ENCODE results near the gene PTPRN2. TPM values are rescaled to one million over a fixed set of nuclear protein-coding genes. Genes with fewer than 3 reads are reported as not detected.

Gene PTPRN2
- total and polyA plus RNA-seq, 2 donors from 2014 or later, result 4.8 to 6.2 TPM

DNA sequence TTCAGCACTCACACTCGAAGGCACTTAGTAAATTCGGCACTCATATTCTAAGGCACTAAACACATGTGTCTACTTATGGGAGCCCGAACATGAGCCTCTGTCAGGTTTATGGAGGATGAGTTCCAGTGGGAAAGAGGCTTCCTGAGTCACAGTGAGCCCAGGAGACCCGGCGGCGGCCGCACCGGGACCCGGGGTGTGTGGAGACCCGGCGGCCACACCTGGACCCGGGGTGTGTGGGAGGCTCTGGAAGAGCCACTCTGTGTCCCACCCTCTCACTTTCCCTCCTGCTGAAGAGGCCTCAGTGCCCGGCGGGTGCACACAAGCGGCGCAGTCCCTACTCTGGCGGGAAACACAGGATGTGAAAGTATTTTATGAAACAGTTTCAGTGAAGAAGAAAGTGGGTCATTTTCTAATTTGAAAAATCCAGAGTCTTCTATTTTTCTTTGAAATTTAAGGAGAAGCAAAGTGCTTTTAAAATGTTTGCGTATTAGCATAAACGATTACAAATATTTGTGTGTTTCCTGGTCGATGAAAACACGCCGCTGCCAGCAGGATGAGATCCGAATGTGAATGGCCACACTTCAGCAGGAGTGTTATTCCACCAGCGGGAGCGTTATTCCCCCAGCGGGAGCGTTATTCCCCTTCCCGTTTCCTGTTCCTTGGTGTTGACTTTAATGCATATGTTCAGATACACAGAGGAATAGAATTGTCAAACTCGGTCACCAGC is 625.7 kb downstream of the PTPRN2 start:
- Histone ChIP-seq H3K9ac (ENCODE audit: low read length in 3 of 3) (no peak overlapping the region), H3K4me1 (ENCODE audit: control insufficient read depth in 2 of 3, insufficient read depth in 2 of 3, low read depth in 1 of 3, low read length in 3 of 3) (no peaks in the 10 kb centered on the region), H3K27me3 (ENCODE audit: control insufficient read depth, insufficient read depth, low read length) (no peaks in the 10 kb centered on the region), H3K36me3 (ENCODE audit: control insufficient read depth in 2 of 3, insufficient read depth in 3 of 3, low read length in 3 of 3) (no peaks in the 10 kb centered on the region), H3K4me3 (ENCODE audit: low read length in 3 of 3) (no peak overlapping the region), H3K9me3 (ENCODE audit: control insufficient read depth in 2 of 3, insufficient read depth in 1 of 3, low read length in 3 of 3) (peaks cover 0 to 3% (median 2%) of the 10 kb centered on the region in 3 donors), H3K27ac (ENCODE audit: low read depth in 2 of 2, low read length in 2 of 2) (no peak overlapping the region)
- TF ChIP-seq, protein P1, sequence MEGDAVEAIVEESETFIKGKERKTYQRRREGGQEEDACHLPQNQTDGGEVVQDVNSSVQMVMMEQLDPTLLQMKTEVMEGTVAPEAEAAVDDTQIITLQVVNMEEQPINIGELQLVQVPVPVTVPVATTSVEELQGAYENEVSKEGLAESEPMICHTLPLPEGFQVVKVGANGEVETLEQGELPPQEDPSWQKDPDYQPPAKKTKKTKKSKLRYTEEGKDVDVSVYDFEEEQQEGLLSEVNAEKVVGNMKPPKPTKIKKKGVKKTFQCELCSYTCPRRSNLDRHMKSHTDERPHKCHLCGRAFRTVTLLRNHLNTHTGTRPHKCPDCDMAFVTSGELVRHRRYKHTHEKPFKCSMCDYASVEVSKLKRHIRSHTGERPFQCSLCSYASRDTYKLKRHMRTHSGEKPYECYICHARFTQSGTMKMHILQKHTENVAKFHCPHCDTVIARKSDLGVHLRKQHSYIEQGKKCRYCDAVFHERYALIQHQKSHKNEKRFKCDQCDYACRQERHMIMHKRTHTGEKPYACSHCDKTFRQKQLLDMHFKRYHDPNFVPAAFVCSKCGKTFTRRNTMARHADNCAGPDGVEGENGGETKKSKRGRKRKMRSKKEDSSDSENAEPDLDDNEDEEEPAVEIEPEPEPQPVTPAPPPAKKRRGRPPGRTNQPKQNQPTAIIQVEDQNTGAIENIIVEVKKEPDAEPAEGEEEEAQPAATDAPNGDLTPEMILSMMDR (IDR thresholded peaks at IDR 0.05; ENCODE audit: borderline replicate concordance, extremely low read depth, insufficient read depth), result no peak
- no peak for FAIRE-seq
- intact Hi-C loops (cut with DNase I), result no loop called here
- peak in 2 of 5 donors; percentile 22 to 29 for DNase-seq

DNA sequence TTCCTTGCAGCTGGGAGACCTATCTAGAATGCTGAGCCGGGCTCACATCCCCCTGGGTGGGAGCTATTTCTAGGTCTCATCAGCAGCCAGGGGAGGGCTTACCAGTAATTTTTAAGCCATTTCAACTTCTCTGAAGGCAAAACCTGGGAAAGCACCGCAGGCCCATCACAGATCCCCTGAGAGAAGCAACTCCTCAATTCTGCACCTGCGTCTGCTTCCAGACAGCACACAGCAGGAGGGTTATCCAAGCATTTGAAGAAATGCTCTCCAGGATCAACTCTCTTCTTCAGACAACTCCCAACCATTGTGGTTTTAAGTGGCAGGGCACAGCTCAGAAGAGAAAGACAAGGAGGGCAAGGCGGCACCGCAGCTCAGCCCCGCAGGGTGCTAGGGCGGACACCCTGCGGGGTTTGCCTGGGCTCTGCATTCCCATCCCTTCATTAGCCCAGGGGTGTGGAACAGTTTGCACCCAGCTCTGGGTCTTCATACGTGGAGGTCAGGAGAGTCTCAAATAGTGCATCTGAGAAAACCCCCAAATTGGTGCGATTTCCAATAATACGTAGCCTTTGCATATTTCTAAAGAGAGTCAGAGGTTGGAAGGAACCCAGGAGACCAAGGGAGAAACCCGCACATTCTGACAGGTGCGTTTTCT is 632.1 kb downstream of the PTPRN2 start:
- no peaks in the 10 kb centered on the region for H3K36me3 ChIP-seq (ENCODE audit: control insufficient read depth in 2 of 3, insufficient read depth in 3 of 3, low read length in 3 of 3)
- no peaks in the 10 kb centered on the region for H3K27me3 ChIP-seq (ENCODE audit: control insufficient read depth, insufficient read depth, low read length)
- H3K4me3 ChIP-seq (ENCODE audit: low read length in 3 of 3), result no peak overlapping the region
- peaks cover 0 to 5% (median 2%) of the 10 kb centered on the region in 3 donors for H3K9me3 ChIP-seq (ENCODE audit: control insufficient read depth in 2 of 3, insufficient read depth in 1 of 3, low read length in 3 of 3)
- H3K9ac ChIP-seq (ENCODE audit: low read length in 3 of 3), result no peak overlapping the region
- no peak for FAIRE-seq
- H3K27ac ChIP-seq (ENCODE audit: low read depth in 2 of 2, low read length in 2 of 2), result no peak overlapping the region
- TF ChIP-seq, protein P1 (IDR thresholded peaks at IDR 0.05; ENCODE audit: borderline replicate concordance, extremely low read depth, insufficient read depth), result no peak
- DNase-seq, result no peak
- intact Hi-C loops (cut with DNase I), result no loop called here
- no peaks in the 10 kb centered on the region for H3K4me1 ChIP-seq (ENCODE audit: control insufficient read depth in 2 of 3, insufficient read depth in 2 of 3, low read depth in 1 of 3, low read length in 3 of 3)

DNA sequence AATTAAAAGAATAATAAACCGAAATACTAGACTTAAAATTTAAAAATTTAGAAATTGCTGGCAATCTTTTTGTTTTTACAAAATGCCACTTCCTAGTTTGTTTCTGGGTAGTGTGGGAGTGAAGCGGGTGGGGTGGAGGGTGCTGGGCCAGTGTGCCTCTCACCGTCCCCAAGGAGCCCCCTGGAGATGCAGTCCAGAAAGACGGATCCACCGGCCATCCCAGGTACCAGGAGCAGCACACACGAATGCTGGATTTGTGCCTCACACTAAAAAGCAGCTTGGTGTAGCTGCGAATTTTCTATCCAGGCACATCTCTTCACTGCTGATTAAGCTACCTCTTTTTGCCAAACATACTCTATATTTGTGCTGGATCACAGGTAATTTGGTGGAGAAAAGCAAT is 632.7 kb downstream of the PTPRN2 start:
- peaks cover 0 to 8% (median 2%) of the 10 kb centered on the region in 3 donors for H3K9me3 ChIP-seq (ENCODE audit: control insufficient read depth in 2 of 3, insufficient read depth in 1 of 3, low read length in 3 of 3)
- no peak overlapping the region for H3K27ac ChIP-seq (ENCODE audit: low read depth in 2 of 2, low read length in 2 of 2)
- TF ChIP-seq, protein P1 (IDR thresholded peaks at IDR 0.05; ENCODE audit: borderline replicate concordance, extremely low read depth, insufficient read depth), result no peak
- intact Hi-C loops (cut with DNase I), result no loop called here
- no peaks in the 10 kb centered on the region for H3K36me3 ChIP-seq (ENCODE audit: control insufficient read depth in 2 of 3, insufficient read depth in 3 of 3, low read length in 3 of 3)
- FAIRE-seq (no peak), DNase-seq (no peak)
- no peak overlapping the region for H3K9ac ChIP-seq (ENCODE audit: low read length in 3 of 3)
- H3K4me3 ChIP-seq (ENCODE audit: low read length in 3 of 3), result no peak overlapping the region
- H3K27me3 ChIP-seq (ENCODE audit: control insufficient read depth, insufficient read depth, low read length), result no peaks in the 10 kb centered on the region
- no peaks in the 10 kb centered on the region for H3K4me1 ChIP-seq (ENCODE audit: control insufficient read depth in 2 of 3, insufficient read depth in 2 of 3, low read depth in 1 of 3, low read length in 3 of 3)

Data from kidney (tissue), 14 donors.